Transverse colon (tissue), 4 donors: ENCODE results near the gene BMP8A. TPM values are rescaled to one million over a fixed set of nuclear protein-coding genes. Genes with fewer than 3 reads are reported as not detected.

ENCODE experiments used
- DNase-seq: peaks from one replicate; pipeline ENCODE4 v3.0.0-alpha.2; 2019
- H3K27ac ChIP-seq, 4 donors: fragments of 200-600 bp; sonication (generic); 2 replicates each; pipeline ENCODE4 v1.5.1; 2016 to 2018; ENCODE audit warnings: inconsistent platforms in 4 of 4
- H3K27me3 ChIP-seq: fragments of 200-600 bp; sonication (generic); 2 replicates; pipeline ENCODE4 v1.5.1; 2017; ENCODE audit warnings: inconsistent platforms
- H3K36me3 ChIP-seq, 4 donors: fragments of 200-600 bp; sonication (generic); 2 replicates each; pipeline ENCODE4 v1.5.1; 2017 to 2019; ENCODE audit warnings: inconsistent platforms in 4 of 4
- H3K4me1 ChIP-seq, 4 donors: fragments of 200-600 bp; sonication (generic); 2 replicates each; pipeline ENCODE4 v1.5.1; 2017 to 2020; ENCODE audit warnings: inconsistent platforms in 4 of 4
- H3K4me3 ChIP-seq, 4 donors: fragments of 200-600 bp; sonication (generic); 1 replicate in 1 of 4; 2 replicates in 3 of 4; pipeline versions ENCODE4 v1.5.1 to v1.6.1; 2017 to 2019; ENCODE audit warnings: inconsistent platforms in 4 of 4
- H3K9me3 ChIP-seq, 2 donors: fragments of 200-600 bp; sonication (generic); 2 replicates each; pipeline ENCODE4 v1.5.1; 2017 to 2019; ENCODE audit warnings: inconsistent platforms in 2 of 2
- EP300 ChIP-seq: sonication (generic); formaldehyde crosslinking; IDR thresholded peaks from one replicate; pipeline ENCODE4 v1.6.1; 2017; ENCODE audit warnings: antibody characterized with exemption, low read depth
- POLR2A ChIP-seq: fragments of 450-650 bp; IDR thresholded peaks from one replicate; pipeline ENCODE4 v1.6.1; 2016; ENCODE audit warnings: antibody characterized with exemption, mild to moderate bottlenecking, moderate library complexity
- POLR2AphosphoS5 ChIP-seq, 3 donors: sonication (generic); formaldehyde crosslinking; IDR thresholded peaks; one replicate each; pipeline ENCODE4 v1.6.1; 2016; ENCODE audit warnings: antibody characterized with exemption in 3 of 3
- WGBS, 2 donors: methylation state at CpG; one replicate each; pipeline ENCODE4 v1.1.5; 2018; ENCODE audit warnings: low coverage in 1 of 2; 5-methylcytosine and 5-hydroxymethylcytosine counted together
- in situ Hi-C, 4 donors: fragments of 200-750 bp; cut with MboI; loops; one replicate each; pipeline versions ENCODE4 v1.15.0 to v1.15.1; 2017; ENCODE audit warnings: low sequenced_read_pairs in 3 of 4, low pct_ligation_motif_present in 1 of 4, low pct_unique_long_range_greater_than_20kb in 1 of 4
- intact Hi-C: fragments of 100-400 bp; cut with DNase I; formaldehyde crosslinking; loops from one replicate; pipeline ENCODE4 v1.15.1; 2023; ENCODE audit warnings: low total_unique reads
- total RNA-seq, 4 donors: library from RNA; depleted of rRNA; stranded (reverse); fragments of >200 nt; gene quantifications; one replicate each; pipeline ENCODE4 v1.1.0, GENCODE V29; 2016
- TF ChIP-seq, protein P1 (sequence below), 5 experiments: fragments of 200-600 bp in 3 of 5; fragments of 450-650 bp in 2 of 5; sonication (generic) in 3 of 5; IDR thresholded peaks; 1 replicate in 2 of 5; 2 replicates in 3 of 5; pipeline ENCODE4 v1.5.1; 2016 to 2017; ENCODE audit warnings: antibody characterized with exemption in 5 of 5, inconsistent platforms in 3 of 5, mild to moderate bottlenecking in 2 of 5, moderate library complexity in 1 of 5

The BMP8A gene
- total RNA-seq, 4 donors from 2014 or later: 11.0 to 12.3 TPM; not detected in 2

DNA sequence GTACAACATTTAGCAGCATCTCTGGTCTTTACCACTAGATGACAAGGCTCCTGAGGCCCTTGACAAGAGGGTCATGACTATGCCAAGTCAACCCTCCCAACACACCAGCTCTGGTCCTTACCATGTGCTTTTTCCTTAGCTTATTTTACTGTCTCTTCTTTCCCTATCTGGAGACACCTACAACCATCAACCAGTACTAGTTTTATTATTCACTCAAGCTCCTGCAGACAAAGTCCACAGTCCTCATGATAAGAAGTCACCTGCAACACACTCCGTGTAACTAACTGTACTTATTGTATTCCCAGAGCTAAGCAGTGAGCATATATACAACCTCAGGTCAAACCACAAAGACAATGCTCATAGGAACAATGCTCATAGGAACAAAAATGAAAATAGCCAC lies 69.8 kb downstream of the BMP8A start:
- TF ChIP-seq, protein P1, sequence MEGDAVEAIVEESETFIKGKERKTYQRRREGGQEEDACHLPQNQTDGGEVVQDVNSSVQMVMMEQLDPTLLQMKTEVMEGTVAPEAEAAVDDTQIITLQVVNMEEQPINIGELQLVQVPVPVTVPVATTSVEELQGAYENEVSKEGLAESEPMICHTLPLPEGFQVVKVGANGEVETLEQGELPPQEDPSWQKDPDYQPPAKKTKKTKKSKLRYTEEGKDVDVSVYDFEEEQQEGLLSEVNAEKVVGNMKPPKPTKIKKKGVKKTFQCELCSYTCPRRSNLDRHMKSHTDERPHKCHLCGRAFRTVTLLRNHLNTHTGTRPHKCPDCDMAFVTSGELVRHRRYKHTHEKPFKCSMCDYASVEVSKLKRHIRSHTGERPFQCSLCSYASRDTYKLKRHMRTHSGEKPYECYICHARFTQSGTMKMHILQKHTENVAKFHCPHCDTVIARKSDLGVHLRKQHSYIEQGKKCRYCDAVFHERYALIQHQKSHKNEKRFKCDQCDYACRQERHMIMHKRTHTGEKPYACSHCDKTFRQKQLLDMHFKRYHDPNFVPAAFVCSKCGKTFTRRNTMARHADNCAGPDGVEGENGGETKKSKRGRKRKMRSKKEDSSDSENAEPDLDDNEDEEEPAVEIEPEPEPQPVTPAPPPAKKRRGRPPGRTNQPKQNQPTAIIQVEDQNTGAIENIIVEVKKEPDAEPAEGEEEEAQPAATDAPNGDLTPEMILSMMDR (IDR thresholded peaks at IDR 0.05): no peak
- no peak for TF ChIP-seq EP300
- TF ChIP-seq POLR2AphosphoS5 (IDR thresholded peaks at IDR 0.05): no peak
- TF ChIP-seq POLR2A: no peak
- WGBS, 2 donors: 42 to 71% methylated on average over 1 of the region's 1 CpG
- no peak overlapping the region for H3K4me3 ChIP-seq
- H3K27ac ChIP-seq: no peak overlapping the region
- intact Hi-C loops: no loop called here
- H3K36me3 ChIP-seq: peaks cover 0 to 63% (median 29%) of the 10 kb centered on the region in 4 donors
- no peaks in the 10 kb centered on the region for H3K9me3 ChIP-seq
- H3K4me1 ChIP-seq: peaks cover 0 to 13% (median 2%) of the 10 kb centered on the region in 4 donors
- no peak for DNase-seq
- in situ Hi-C loops: no loop called here
- no peaks in the 10 kb centered on the region for H3K27me3 ChIP-seq

- Histone ChIP-seq H3K36me3 (peaks cover 0 to 71% (median 37%) of the 10 kb centered on the region in 4 donors), H3K4me3 (no peak overlapping the region), H3K4me1 (peaks cover 5 to 24% (median 11%) of the 10 kb centered on the region in 4 donors), H3K27me3 (no peaks in the 10 kb centered on the region), H3K27ac (no peak overlapping the region), H3K9me3 (no peaks in the 10 kb centered on the region)
- intact Hi-C loops (no loop called here), in situ Hi-C loops (no loop called here)
- no peak for TF ChIP-seq POLR2A
- TF ChIP-seq POLR2AphosphoS5 (IDR thresholded peaks at IDR 0.05): no peak
- TF ChIP-seq, protein P1 (IDR thresholded peaks at IDR 0.05): no peak
- no peak for TF ChIP-seq EP300
- DNase-seq: no peak
- WGBS, 2 donors: 82 to 100% methylated on average over 2 to 3 of the region's 3 CpGs
Measured at GRCh38 chr1:39562886-39563285, 71.5 kb downstream of the BMP8A start.

DNA sequence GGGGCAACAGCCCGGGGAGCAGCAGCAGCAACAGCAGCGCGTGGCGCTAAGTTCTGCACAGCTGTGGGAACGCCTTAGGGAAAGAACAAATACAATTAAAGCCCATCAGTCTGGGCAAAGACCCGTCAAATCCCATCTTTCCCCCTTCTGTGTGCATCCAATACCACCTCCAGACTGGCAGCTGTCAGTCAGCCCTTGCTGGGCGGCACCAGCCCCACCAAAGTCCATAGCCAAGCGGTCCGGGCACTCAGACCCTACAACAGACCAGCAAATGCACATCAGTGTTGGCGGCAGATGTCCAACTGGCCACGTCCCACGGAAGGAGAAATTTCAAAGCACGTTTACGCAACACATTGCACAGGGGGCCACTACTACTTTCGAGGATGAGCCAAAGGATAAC lies 72.2 kb downstream of the BMP8A start:
- no peak overlapping the region for H3K27ac ChIP-seq
- no peaks in the 10 kb centered on the region for H3K27me3 ChIP-seq
- 93 to 97% methylated on average over 5 to 15 of the region's 15 CpGs for WGBS, 2 donors
- in situ Hi-C loops (no loop called here), intact Hi-C loops (no loop called here)
- H3K4me3 ChIP-seq: no peak overlapping the region
- H3K4me1 ChIP-seq: peaks cover 5 to 24% (median 10%) of the 10 kb centered on the region in 4 donors
- DNase-seq: no peak
- no peaks in the 10 kb centered on the region for H3K9me3 ChIP-seq
- peaks cover 0 to 73% (median 39%) of the 10 kb centered on the region in 4 donors for H3K36me3 ChIP-seq
- TF ChIP-seq, protein P1 (IDR thresholded peaks at IDR 0.05): no peak
- TF ChIP-seq EP300: no peak
- no peak for TF ChIP-seq POLR2A
- no peak for TF ChIP-seq POLR2AphosphoS5 (IDR thresholded peaks at IDR 0.05)

DNA sequence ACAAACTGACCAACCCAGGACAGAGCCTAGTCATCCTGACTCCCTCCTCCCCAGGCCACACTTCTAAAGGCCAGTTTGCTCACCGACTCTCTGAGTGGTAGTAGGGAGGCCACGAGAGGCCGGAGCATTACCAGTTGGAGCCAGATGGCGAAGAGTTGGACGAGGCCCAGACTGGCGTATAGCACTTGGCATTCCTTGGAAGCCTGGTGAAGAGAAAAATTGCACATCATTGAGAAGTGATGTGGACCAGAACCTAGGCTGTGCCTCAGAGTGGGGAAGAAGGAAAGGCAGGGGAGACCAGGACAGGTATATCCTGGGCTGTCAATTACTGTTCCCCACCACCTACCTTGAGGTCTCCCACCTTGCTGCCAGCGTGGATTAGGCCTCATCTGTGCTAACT lies 72.9 kb downstream of the BMP8A start:
- H3K27ac ChIP-seq: no peak overlapping the region
- H3K36me3 ChIP-seq: peaks cover 0 to 80% (median 41%) of the 10 kb centered on the region in 4 donors
- H3K4me3 ChIP-seq: no peak overlapping the region
- in situ Hi-C loops: no loop called here
- H3K4me1 ChIP-seq: peaks cover 5 to 24% (median 13%) of the 10 kb centered on the region in 4 donors
- WGBS, 2 donors: 90 to 100% methylated on average over 1 to 7 of the region's 7 CpGs
- DNase-seq: no peak
- TF ChIP-seq POLR2AphosphoS5 (IDR thresholded peaks at IDR 0.05): no peak
- TF ChIP-seq, protein P1 (IDR thresholded peaks at IDR 0.05): no peak
- no peaks in the 10 kb centered on the region for H3K9me3 ChIP-seq
- intact Hi-C loops: no loop called here
- no peaks in the 10 kb centered on the region for H3K27me3 ChIP-seq
